Measurements from ENCODE around the gene TFPT. TPM values are rescaled to one million over a fixed set of nuclear protein-coding genes. Genes with fewer than 3 reads are reported as not detected.

TFPT gene
- total RNA-seq, 1 experiment from 2014 or later, result 45.4 TPM

DNA sequence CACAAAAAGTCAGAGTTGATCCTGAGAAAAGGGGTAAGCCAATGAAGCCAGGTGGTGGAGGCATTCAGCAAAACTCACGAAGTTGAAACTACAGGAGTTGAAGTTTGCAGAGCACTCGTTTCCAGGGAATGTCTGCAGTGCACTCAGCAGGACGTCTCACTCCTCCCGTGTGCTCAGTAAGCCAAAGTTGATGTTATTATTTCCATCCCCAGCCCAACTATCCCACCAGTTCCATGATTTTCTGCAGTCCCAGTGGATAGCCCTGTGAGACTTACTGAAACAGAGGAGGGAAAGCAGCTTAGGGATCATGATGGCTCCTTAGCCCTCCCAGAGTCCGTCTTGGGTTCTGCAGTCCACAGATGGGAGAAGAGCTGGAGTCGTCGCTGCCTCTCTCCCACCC lies 34.4 kb downstream of the TFPT start, which contains the start of gene TARM1:
Gene TARM1, minus strand, starts transcription at position 334 of the 400 bp plus-strand sequence. Its CDS starts 25 bp downstream, at position 309.
- ChIA-PET POLR2A (no interaction called here), CTCF (interaction anchor here (1.5 kb wide), 1 partner anchor 15 kb away, joined by 7 read pairs; no protein-coding TSS in a partner anchor)
- ATAC-seq (no peak), DNase-seq (ENCODE audit: low read depth, low spot score) (no peak)
- no peaks in the 10 kb centered on the region for H3K27me3 ChIP-seq (ENCODE audit: control insufficient read depth, insufficient read depth, low read length)
- TF ChIP-seq, protein P1, sequence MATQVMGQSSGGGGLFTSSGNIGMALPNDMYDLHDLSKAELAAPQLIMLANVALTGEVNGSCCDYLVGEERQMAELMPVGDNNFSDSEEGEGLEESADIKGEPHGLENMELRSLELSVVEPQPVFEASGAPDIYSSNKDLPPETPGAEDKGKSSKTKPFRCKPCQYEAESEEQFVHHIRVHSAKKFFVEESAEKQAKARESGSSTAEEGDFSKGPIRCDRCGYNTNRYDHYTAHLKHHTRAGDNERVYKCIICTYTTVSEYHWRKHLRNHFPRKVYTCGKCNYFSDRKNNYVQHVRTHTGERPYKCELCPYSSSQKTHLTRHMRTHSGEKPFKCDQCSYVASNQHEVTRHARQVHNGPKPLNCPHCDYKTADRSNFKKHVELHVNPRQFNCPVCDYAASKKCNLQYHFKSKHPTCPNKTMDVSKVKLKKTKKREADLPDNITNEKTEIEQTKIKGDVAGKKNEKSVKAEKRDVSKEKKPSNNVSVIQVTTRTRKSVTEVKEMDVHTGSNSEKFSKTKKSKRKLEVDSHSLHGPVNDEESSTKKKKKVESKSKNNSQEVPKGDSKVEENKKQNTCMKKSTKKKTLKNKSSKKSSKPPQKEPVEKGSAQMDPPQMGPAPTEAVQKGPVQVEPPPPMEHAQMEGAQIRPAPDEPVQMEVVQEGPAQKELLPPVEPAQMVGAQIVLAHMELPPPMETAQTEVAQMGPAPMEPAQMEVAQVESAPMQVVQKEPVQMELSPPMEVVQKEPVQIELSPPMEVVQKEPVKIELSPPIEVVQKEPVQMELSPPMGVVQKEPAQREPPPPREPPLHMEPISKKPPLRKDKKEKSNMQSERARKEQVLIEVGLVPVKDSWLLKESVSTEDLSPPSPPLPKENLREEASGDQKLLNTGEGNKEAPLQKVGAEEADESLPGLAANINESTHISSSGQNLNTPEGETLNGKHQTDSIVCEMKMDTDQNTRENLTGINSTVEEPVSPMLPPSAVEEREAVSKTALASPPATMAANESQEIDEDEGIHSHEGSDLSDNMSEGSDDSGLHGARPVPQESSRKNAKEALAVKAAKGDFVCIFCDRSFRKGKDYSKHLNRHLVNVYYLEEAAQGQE (IDR thresholded peaks at IDR 0.05; ENCODE audit: insufficient read depth in 1 of 2, low read depth in 2 of 2, low read length in 1 of 2), result no peak
- TF ChIP-seq SIN3A (IDR thresholded peaks at IDR 0.05; ENCODE audit: borderline replicate concordance, insufficient read depth, low read depth, low read length) (no peak), TCF7L2 (IDR thresholded peaks at IDR 0.05; ENCODE audit: low read depth, low read length) (no peak), POLR2AphosphoS5 (IDR thresholded peaks at IDR 0.05; ENCODE audit: low read depth, low read length) (no peak)
- TF ChIP-seq, protein P2, sequence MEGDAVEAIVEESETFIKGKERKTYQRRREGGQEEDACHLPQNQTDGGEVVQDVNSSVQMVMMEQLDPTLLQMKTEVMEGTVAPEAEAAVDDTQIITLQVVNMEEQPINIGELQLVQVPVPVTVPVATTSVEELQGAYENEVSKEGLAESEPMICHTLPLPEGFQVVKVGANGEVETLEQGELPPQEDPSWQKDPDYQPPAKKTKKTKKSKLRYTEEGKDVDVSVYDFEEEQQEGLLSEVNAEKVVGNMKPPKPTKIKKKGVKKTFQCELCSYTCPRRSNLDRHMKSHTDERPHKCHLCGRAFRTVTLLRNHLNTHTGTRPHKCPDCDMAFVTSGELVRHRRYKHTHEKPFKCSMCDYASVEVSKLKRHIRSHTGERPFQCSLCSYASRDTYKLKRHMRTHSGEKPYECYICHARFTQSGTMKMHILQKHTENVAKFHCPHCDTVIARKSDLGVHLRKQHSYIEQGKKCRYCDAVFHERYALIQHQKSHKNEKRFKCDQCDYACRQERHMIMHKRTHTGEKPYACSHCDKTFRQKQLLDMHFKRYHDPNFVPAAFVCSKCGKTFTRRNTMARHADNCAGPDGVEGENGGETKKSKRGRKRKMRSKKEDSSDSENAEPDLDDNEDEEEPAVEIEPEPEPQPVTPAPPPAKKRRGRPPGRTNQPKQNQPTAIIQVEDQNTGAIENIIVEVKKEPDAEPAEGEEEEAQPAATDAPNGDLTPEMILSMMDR (IDR thresholded peaks at IDR 0.05), result no peak
- H3K27ac ChIP-seq (ENCODE audit: low read length), result no peak within 1 kb of the TSS
- no TSS peak for BruUV-seq (replicated peaks)
- peaks cover 23% of the 10 kb centered on the region for H3K9me3 ChIP-seq (ENCODE audit: control insufficient read depth, insufficient read depth, low read depth, low read length)
- intact Hi-C loops (cut with micrococcal nuclease; ENCODE audit: unreplicated experiment) (no loop called here), in situ Hi-C loops (cut with HindIII; ENCODE audit: low pct_unique_long_range_greater_than_20kb, low sequenced_read_pairs) (no loop called here)
- H3K4me3 ChIP-seq (ENCODE audit: low read depth in 2 of 2, low read length in 2 of 2), result no peak within 1 kb of the TSS
- H3K36me3 ChIP-seq (ENCODE audit: control insufficient read depth, insufficient read depth, low read length), result no peaks in the 10 kb centered on the region
- H3K4me1 ChIP-seq (ENCODE audit: control insufficient read depth, insufficient read depth, low read length), result no peaks in the 10 kb centered on the region

DNA sequence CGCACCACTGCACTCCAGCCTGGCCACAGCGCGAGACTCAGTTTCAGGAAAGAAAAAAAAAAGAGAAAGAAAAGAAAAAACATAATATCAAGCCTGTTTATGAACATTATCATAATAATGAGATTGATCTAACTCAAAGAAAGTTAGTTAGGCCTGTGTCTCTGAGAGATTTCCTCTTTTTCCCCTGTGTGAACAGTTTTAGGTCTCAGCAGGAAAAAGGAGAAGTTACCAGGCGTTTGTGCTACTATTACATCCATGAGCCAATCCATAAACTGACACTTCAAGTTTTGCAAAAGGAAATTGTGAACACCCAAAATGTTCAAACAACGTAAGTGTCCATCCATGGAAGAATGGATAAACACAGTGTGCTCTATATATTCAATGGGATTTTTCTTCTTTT lies 38.1 kb downstream of the TFPT start:
- H3K27ac ChIP-seq (ENCODE audit: low read length), result no peak overlapping the region
- peaks cover 8% of the 10 kb centered on the region for H3K9me3 ChIP-seq (ENCODE audit: control insufficient read depth, insufficient read depth, low read depth, low read length)
- no peaks in the 10 kb centered on the region for H3K36me3 ChIP-seq (ENCODE audit: control insufficient read depth, insufficient read depth, low read length)
- no TSS peak for BruUV-seq (replicated peaks)
- H3K4me1 ChIP-seq (ENCODE audit: control insufficient read depth, insufficient read depth, low read length), result no peaks in the 10 kb centered on the region
- TF ChIP-seq POLR2AphosphoS5 (IDR thresholded peaks at IDR 0.05; ENCODE audit: low read depth, low read length), result no peak
- TF ChIP-seq SIN3A (IDR thresholded peaks at IDR 0.05; ENCODE audit: borderline replicate concordance, insufficient read depth, low read depth, low read length), result no peak
- TF ChIP-seq, protein P1 (IDR thresholded peaks at IDR 0.05; ENCODE audit: insufficient read depth in 1 of 2, low read depth in 2 of 2, low read length in 1 of 2), result no peak
- TF ChIP-seq TCF7L2 (IDR thresholded peaks at IDR 0.05; ENCODE audit: low read depth, low read length), result no peak
- TF ChIP-seq, protein P2 (IDR thresholded peaks at IDR 0.05), result no peak
- H3K27me3 ChIP-seq (ENCODE audit: control insufficient read depth, insufficient read depth, low read length), result no peaks in the 10 kb centered on the region
- ATAC-seq, result no peak
- in situ Hi-C loops (cut with HindIII; ENCODE audit: low pct_unique_long_range_greater_than_20kb, low sequenced_read_pairs), result no loop called here
- POLR2A ChIA-PET, result interaction anchor here (0.7 kb wide), 1 partner anchor 98 kb away, joined by 12 read pairs; no protein-coding TSS in a partner anchor
- intact Hi-C loops (cut with micrococcal nuclease; ENCODE audit: unreplicated experiment), result no loop called here
- no peak for DNase-seq (ENCODE audit: low read depth, low spot score)
- H3K4me3 ChIP-seq (ENCODE audit: low read depth in 2 of 2, low read length in 2 of 2), result no peak overlapping the region
- CTCF ChIA-PET, result interaction anchor here (0.7 kb wide), 2 partner anchors 19 to 286 kb away, joined by 6 to 14 read pairs; no protein-coding TSS in a partner anchor
